SU-DHL-6 (cell line): Measurements from ENCODE around the gene CXCR6.
A peak's percentile ranks its signal among the peaks of the same experiment; 100 is the strongest.

ENCODE experiments used
- H2AFZ ChIP-seq: fragments of 200-600 bp; sonication (generic); 2 replicates; pipeline ENCODE4 v1.6.1; 2014; ENCODE audit warnings: low read depth, mild to moderate bottlenecking, moderate library complexity, mixed read lengths, antibody characterized with exemption, low read length; ENCODE audit not compliant: severe bottlenecking
- H3F3A ChIP-seq: fragments of 200-600 bp; shearing (Covaris generic); 2 replicates; pipeline ENCODE4 v1.6.0; 2016; ENCODE audit warnings: antibody characterized with exemption, mild to moderate bottlenecking; ENCODE audit not compliant: insufficient read depth
- H3K27ac ChIP-seq: fragments of 200-600 bp; sonication (generic); 2 replicates; pipeline ENCODE4 v1.5.1; 2016; ENCODE audit warnings: low read depth, mild to moderate bottlenecking, low read length, moderate library complexity, mixed read lengths
- H3K27me3 ChIP-seq: fragments of 200-600 bp; sonication (generic), shearing (Covaris generic); 2 replicates; pipeline ENCODE4 v1.6.0; 2014; ENCODE audit warnings: mild to moderate bottlenecking, low read length
- H3K36me3 ChIP-seq: fragments of 200-600 bp; sonication (generic); 2 replicates; pipeline ENCODE4 v1.6.1; 2014; ENCODE audit warnings: mild to moderate bottlenecking, low read length, mixed read lengths
- H3K4me2 ChIP-seq: fragments of 300-600, 200-600 bp; shearing (Covaris generic), sonication (generic); 2 replicates; pipeline ENCODE4 v1.6.0; 2014; ENCODE audit warnings: low read length, low read depth, mild to moderate bottlenecking; ENCODE audit not compliant: poor library complexity, severe bottlenecking
- H3K4me3 ChIP-seq: fragments of 200-600 bp; sonication (generic); 2 replicates; pipeline ENCODE4 v1.5.1; 2014; ENCODE audit warnings: antibody characterized with exemption, low read length, mild to moderate bottlenecking, mixed read lengths; ENCODE audit not compliant: insufficient read depth, poor library complexity, severe bottlenecking
- H3K79me2 ChIP-seq: fragments of 200-600 bp; sonication (generic); 2 replicates; pipeline ENCODE4 v1.6.1; 2014; ENCODE audit warnings: mild to moderate bottlenecking, low read length, moderate library complexity; ENCODE audit not compliant: insufficient read depth
- H3K9ac ChIP-seq: fragments of 200-600 bp; sonication (generic); 2 replicates; pipeline ENCODE4 v1.7.0; 2014; ENCODE audit warnings: mild to moderate bottlenecking, low read length
- H3K9me2 ChIP-seq: fragments of 200-600 bp; sonication (generic); replicated peaks from 2 replicates; pipeline ENCODE4 v1.6.1; 2014; ENCODE audit warnings: low read length; ENCODE audit not compliant: insufficient read depth
- H3K9me3 ChIP-seq: fragments of 200-600 bp; sonication (generic); 2 replicates; pipeline ENCODE4 v1.6.1; 2014; ENCODE audit warnings: low read length, mixed read lengths; ENCODE audit not compliant: insufficient read depth
- H4K20me1 ChIP-seq: fragments of 200-600 bp; sonication (generic); 2 replicates; pipeline ENCODE4 v1.6.1; 2014; ENCODE audit warnings: low read depth, mild to moderate bottlenecking, antibody characterized with exemption, low read length, moderate library complexity, mixed read lengths
- EZH2phosphoT487 ChIP-seq: fragments of 200-600 bp; sonication (generic), shearing (Covaris generic); conservative IDR thresholded peaks from 2 replicates; pipeline ENCODE4 v1.6.1; 2018; ENCODE audit warnings: mild to moderate bottlenecking, antibody characterized with exemption, low read length, moderate library complexity, mixed read lengths
- TF ChIP-seq, protein P1 (sequence below): fragments of 200-600 bp; sonication (generic); IDR thresholded peaks from one replicate; pipeline ENCODE4 v1.5.1; 2017; ENCODE audit warnings: antibody characterized with exemption, mild to moderate bottlenecking, low read length, moderate library complexity; ENCODE audit not compliant: insufficient read depth, poor library complexity, severe bottlenecking

Gene CXCR6

DNA sequence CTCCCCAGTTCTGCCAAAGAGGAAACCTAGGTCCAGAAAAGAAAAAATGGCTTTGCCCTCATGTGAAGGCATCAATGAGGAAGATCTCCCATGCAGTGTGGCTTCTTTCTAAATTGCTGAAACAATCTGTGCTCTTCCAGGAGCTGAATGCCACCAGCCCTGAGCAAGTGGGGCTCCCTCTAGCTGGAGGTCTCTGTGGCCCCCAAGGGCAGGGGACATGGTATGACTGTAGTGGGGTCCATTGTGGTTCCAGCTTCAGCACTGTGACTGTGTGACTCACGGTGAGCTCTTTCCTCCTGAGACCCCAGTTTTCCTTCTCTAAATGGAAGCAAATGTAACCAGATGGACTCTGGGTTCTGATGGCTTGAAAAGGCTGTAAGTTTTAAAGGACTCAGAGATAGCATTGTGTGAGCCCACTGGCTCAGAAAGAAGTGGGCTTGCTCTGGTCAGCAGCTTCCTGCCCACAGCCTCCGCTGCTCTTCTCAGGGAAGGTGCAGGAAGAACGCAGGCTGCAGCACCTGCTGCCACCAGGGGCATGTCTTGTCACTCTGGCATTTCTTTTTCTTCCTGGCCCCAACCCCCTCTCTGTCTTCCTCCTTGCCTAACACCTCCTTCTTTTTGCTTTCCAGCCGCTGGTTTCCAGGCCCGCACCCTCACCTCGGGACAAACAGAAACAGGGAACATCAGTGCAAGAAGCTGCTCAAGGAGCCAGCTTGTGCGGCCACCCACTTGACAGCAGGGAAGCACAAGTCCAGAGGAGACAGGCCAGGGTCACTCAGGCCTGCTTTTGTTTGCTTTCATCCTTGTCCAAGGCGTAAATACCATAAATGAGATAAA is 5.8 kb upstream of the CXCR6 start:
- Histone ChIP-seq H3K27ac (no peak overlapping the region), H3K9ac (no peak overlapping the region), H3K9me2 (no peaks in the 10 kb centered on the region), H3K27me3 (no peaks in the 10 kb centered on the region), H3K36me3 (0 out of 2 replicates have a peak, but pooled peaks cover 5% of the 10 kb centered on the region), H3F3A (no peaks in the 10 kb centered on the region), H3K79me2 (no peaks in the 10 kb centered on the region), H4K20me1 (no peaks in the 10 kb centered on the region), H3K4me3 (no peak overlapping the region), H2AFZ (no peak overlapping the region), H3K4me2 (no peak overlapping the region), H3K9me3 (no peaks in the 10 kb centered on the region)
- TF ChIP-seq EZH2phosphoT487, result no peak
- TF ChIP-seq, protein P1, sequence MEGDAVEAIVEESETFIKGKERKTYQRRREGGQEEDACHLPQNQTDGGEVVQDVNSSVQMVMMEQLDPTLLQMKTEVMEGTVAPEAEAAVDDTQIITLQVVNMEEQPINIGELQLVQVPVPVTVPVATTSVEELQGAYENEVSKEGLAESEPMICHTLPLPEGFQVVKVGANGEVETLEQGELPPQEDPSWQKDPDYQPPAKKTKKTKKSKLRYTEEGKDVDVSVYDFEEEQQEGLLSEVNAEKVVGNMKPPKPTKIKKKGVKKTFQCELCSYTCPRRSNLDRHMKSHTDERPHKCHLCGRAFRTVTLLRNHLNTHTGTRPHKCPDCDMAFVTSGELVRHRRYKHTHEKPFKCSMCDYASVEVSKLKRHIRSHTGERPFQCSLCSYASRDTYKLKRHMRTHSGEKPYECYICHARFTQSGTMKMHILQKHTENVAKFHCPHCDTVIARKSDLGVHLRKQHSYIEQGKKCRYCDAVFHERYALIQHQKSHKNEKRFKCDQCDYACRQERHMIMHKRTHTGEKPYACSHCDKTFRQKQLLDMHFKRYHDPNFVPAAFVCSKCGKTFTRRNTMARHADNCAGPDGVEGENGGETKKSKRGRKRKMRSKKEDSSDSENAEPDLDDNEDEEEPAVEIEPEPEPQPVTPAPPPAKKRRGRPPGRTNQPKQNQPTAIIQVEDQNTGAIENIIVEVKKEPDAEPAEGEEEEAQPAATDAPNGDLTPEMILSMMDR, result no peak

DNA sequence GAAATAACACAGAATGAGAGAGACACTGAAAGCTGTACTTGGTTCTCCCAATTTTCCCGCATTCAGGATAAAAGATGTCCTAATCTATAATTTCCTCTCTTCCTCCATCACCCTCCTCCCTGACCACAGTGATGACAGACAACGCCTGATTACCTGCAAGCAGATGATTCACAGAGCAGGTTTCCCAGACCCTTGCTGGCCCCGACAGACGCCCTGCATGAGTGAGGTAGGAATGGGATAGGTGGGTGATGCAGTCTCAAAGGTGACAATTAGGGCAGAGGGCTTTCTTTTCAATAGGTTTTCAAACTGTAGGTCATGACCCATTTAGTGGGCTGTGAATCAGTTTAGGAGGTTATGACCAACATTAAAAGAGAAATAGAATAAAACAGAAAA is 5.2 kb upstream of the CXCR6 start:
- no peak for TF ChIP-seq EZH2phosphoT487
- TF ChIP-seq, protein P1, result no peak
- Histone ChIP-seq H4K20me1 (no peaks in the 10 kb centered on the region), H3K9ac (no peak overlapping the region), H3K27me3 (no peaks in the 10 kb centered on the region), H3K27ac (no peak overlapping the region), H3K4me3 (no peak overlapping the region), H3K79me2 (no peaks in the 10 kb centered on the region), H3F3A (no peaks in the 10 kb centered on the region), H3K9me2 (no peaks in the 10 kb centered on the region), H3K36me3 (0 out of 2 replicates have a peak, but pooled peaks cover 5% of the 10 kb centered on the region), H3K9me3 (no peaks in the 10 kb centered on the region), H3K4me2 (no peak overlapping the region), H2AFZ (no peak overlapping the region)

DNA sequence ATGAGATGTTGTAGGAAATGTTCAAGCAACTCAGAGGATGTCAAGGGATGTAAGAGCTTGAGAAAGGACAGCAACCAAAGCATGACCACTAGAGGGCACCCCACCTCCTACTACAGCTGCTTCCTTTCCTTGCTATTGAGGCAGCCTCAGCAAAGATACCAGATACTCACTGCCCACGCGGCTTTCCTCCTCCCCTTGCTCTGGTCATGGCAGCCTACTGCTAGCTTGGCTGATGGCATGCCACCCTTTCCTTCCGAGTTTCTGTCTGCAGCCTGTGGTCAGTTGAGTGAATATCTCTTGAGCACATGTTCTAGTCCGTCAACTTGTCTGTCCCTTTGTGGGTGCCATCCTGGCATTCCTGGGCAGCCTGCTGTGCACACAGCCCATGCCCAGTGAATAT is 4.4 kb upstream of the CXCR6 start:
- no peaks in the 10 kb centered on the region for H3K79me2 ChIP-seq
- no peak for TF ChIP-seq EZH2phosphoT487
- TF ChIP-seq, protein P1, result peak; percentile 85
- H3K27ac ChIP-seq, result no peak overlapping the region
- no peaks in the 10 kb centered on the region for H3K27me3 ChIP-seq
- H3K9me2 ChIP-seq, result no peaks in the 10 kb centered on the region
- no peak overlapping the region for H3K9ac ChIP-seq
- no peak overlapping the region for H3K4me2 ChIP-seq
- no peak overlapping the region for H2AFZ ChIP-seq
- H3K36me3 ChIP-seq, result 0 out of 2 replicates have a peak, but pooled peaks cover 5% of the 10 kb centered on the region
- H3K9me3 ChIP-seq, result no peaks in the 10 kb centered on the region
- H3K4me3 ChIP-seq, result no peak overlapping the region
- H4K20me1 ChIP-seq, result no peaks in the 10 kb centered on the region
- H3F3A ChIP-seq, result no peaks in the 10 kb centered on the region
